VCaP (cell line): Measurements from ENCODE around the gene TFB2M.

Experiments used
- H3K27ac ChIP-seq: fragments of 450-650 bp; 2 replicates; pipeline ENCODE4 v1.5.1; 2017
- TF ChIP-seq, protein P1 (sequence below): fragments of 450-650 bp; conservative IDR thresholded peaks from 2 replicates; pipeline ENCODE4 v1.5.1; 2017; ENCODE audit warnings: mild to moderate bottlenecking, moderate library complexity

The TFB2M gene

DNA sequence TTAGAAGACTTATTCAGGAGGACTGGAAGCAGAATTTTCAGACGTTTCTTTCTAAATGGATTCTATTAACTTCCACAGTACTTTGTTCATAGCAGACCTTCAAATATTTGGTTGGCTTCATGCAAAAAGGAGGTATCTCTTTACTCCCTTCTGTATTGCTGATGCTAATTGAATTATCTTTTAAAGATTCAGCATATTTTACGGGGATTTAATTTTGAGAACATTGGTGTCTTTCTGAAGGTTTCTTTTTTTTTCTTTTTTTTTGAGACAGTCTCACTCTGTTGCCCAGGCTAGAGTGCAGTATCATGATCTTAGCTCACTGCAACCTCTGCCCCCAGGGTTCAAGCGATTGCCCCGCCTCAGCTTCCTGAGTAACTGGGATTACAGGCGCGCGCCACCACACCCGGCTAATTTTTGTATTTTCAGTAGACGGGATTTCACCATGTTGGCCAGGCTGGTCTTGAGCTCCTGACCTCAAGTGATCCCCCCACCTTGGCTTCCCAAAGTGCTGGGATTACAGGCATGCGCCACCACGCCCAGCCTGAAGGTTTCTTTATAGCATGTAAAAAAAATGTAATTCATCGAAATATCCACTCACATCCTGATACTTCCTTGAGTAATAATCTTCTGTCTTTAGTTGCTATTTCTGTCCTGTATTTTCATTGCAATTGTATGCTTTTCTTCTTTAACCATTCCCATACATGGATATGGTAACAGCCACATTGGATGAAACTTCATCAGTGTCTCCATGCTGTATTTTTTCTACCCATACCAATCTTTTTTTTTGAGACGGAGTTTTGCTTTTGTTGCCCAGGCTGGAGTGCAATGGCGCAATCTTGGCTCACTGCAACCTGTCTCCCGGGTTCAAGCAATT lies 14.7 kb upstream of the TFB2M start:
- no peak overlapping the region for H3K27ac ChIP-seq
- TF ChIP-seq, protein P1, sequence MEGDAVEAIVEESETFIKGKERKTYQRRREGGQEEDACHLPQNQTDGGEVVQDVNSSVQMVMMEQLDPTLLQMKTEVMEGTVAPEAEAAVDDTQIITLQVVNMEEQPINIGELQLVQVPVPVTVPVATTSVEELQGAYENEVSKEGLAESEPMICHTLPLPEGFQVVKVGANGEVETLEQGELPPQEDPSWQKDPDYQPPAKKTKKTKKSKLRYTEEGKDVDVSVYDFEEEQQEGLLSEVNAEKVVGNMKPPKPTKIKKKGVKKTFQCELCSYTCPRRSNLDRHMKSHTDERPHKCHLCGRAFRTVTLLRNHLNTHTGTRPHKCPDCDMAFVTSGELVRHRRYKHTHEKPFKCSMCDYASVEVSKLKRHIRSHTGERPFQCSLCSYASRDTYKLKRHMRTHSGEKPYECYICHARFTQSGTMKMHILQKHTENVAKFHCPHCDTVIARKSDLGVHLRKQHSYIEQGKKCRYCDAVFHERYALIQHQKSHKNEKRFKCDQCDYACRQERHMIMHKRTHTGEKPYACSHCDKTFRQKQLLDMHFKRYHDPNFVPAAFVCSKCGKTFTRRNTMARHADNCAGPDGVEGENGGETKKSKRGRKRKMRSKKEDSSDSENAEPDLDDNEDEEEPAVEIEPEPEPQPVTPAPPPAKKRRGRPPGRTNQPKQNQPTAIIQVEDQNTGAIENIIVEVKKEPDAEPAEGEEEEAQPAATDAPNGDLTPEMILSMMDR: no peak

DNA sequence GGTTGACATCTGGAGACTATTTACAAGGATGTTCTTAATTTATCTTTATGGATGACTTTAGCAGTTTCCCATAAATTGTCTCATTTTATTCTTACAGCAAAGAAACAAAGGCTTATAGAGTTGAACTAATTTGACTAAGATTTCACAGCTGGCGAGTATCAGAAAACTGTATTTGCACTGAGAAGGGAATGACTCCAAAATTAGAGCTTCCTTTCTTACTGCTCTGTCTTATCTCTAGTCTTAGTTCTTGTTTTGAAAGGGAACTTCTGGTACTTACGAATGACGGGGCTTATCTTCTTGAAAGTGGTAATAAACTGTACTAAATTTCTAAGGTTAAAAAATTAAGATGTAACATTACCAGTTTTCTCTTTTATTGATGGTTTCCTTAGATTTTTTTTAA lies 13.8 kb upstream of the TFB2M start:
- H3K27ac ChIP-seq: no peak overlapping the region
- TF ChIP-seq, protein P1: no peak

- no peak overlapping the region for H3K27ac ChIP-seq
- TF ChIP-seq, protein P1: no peak
These were observed 11.7 kb upstream of the TFB2M start for GRCh38 chr1:246577720-246578106.

GRCh38 chr1:246577082-246577719 lies 11.1 kb upstream of the TFB2M start:
- TF ChIP-seq, protein P1: no peak
- no peak overlapping the region for H3K27ac ChIP-seq

- TF ChIP-seq, protein P1: no peak
- H3K27ac ChIP-seq: no peak overlapping the region
These were observed 10.6 kb upstream of the TFB2M start for GRCh38 chr1:246576709-246577032.

DNA sequence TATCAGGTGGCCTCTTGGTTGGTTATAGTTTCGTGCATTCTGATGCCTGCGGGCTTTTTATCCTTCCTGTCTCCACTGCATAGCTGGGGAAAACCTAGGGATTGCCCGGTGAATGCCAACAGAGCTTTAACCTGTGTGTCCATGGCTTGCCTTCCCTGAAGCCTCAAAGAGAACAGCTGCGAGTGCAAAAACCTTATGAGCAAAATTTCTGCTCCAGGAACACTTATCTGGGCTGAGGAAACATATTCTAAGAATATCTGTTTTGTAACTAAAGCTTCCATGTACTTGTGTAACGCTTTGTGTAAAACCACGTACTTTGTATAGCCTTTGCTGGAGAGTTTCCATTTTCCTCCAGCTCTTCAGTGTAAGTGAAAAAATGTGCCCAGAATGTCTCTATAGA lies 7.4 kb upstream of the TFB2M start:
- no peak overlapping the region for H3K27ac ChIP-seq
- TF ChIP-seq, protein P1: no peak

DNA sequence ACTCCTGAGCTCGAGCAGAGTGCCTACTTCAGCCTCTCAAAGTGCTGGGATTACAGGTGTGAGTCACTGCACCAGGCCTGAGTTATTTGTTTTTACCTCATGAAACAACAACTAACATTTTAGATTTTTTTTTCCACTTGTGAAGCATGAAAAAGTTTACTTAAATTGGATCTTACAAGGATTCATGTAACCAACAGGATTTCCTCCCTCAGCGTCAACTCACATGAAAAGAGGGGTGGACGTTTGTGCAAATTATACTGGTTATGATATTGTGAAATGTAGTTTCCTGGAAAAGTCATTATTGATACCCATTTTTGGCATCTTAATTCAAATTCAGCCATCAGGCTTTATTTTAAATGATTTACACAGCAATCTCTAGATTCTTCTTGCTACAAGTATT lies 6.7 kb upstream of the TFB2M start:
- TF ChIP-seq, protein P1: no peak
- H3K27ac ChIP-seq: no peak overlapping the region
